Kidney glomerular epithelial cell (primary cell): ENCODE results near the gene MBD6.
A peak's percentile ranks its signal among the peaks of the same experiment; 100 is the strongest.
"Not testable (repeated sequence)": the region's sequence is repeated elsewhere in the genome, so short reads cannot be mapped to it uniquely, and the experiment has no call there.

ENCODE experiments used
- DNase-seq: peaks from one replicate; lab custom pipeline; 2025; lab: John Stamatoyannopoulos, UW

The MBD6 gene

GRCh38 chr12:57550641-57551549, 28.3 kb downstream of the MBD6 start:
- no peak for DNase-seq

- DNase-seq: no peak
These were observed 29.1 kb downstream of the MBD6 start for GRCh38 chr12:57551637-57552305.

- DNase-seq: no peak
These were observed 29.7 kb downstream of the MBD6 start for GRCh38 chr12:57552306-57552651.

GRCh38 chr12:57552835-57553313, 30.2 kb downstream of the MBD6 start:
- peak; percentile 56 for DNase-seq

- DNase-seq: no peak
These were observed 30.9 kb downstream of the MBD6 start for GRCh38 chr12:57553343-57554202.

GRCh38 chr12:57554453-57554852, 31.8 kb downstream of the MBD6 start:
- DNase-seq: no peak

DNA sequence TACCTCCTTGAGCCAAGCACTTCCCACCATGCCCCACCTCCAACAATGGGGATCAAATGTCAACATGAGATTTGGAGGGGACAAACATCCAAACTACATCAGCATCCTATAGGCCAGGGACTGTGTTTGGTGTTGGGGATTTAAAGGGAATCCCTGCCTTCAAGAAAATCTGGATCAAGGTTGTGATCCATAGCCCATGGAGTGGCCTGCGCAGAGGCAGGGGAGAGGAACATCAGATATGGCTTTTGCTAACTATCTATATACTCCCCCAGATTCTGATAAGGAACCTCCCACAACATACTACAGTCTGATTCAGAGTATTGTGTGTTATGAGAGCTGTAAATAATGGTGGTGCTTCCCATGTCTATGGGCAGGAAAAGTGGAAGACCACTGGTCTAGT, 32.3 kb downstream of the MBD6 start:
- no peak for DNase-seq

DNA sequence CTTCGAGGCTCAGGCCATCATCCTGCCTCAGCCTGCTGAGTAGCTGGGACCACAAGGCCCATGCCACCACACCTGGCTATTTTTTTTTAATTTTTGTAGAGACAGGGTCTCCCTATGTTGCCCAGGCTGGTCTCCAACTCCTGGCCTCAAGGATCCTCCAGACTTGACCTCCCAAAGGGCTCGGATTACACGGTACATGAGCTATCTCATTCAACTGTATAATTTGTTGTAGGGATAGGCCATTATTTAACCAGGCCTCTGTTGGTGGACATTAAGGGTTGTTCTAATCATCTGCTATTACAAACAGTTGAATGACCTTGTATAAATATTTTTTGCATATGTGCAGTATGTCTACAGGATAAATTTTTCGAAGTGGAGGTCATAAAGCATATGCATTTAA, 36.2 kb downstream of the MBD6 start:
- no peak for DNase-seq

DNA sequence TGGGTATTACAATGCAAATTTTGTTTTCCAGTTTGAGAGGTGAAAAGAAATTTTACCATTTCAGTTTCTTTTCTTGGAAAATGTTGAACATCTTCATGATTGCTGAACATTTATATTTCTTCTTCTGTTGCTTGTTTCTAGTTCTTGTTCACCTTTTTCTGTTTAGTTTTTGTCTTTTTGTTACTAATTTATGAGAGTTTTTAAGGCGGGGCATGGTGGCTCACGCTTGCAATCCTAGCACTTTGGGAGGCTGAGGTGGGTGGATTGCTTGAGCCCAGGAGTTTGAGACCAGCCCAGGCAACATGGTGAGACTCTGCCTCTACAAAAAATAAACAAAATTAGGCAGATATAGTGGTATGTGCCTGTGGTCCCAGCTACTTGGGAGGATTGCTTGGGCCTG, 37.9 kb downstream of the MBD6 start:
- DNase-seq: no peak

DNA sequence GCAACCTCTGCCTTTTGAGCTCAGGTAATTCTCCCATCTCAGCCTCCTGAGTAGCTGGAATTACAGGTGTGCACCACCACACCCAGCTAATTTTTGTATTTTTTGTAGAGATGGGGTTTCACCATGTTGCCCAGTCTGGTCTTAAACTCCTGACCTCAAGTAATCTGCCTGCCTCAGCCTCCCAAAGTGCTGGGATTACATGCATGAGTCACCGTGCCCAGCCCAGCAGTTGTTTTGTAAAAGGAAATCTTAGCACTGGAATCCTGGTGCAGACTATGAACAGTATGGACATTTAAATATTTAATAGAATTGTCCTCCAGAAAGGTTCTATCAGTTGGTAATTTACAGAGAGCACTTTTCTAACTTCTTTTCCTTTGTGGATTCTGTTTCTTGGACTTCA, 38.5 kb downstream of the MBD6 start:
- DNase-seq: not testable (repeated sequence)

DNA sequence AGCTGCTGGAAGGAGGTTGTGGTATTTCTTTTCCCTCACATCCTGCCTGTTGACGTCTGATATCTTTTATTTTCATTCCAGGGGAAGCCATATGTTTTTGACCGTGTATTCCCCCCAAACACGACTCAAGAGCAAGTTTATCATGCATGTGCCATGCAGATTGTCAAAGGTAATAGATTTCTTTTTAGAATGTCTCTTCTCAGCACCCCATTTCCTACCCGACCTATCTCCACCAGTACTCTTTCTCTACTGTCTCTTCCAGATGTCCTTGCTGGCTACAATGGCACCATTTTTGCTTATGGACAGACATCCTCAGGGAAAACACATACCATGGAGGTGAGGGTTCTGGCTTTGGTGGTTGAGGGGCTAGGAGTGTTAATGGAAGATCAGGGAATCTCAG, 40.7 kb downstream of the MBD6 start:
- no peak for DNase-seq

DNA sequence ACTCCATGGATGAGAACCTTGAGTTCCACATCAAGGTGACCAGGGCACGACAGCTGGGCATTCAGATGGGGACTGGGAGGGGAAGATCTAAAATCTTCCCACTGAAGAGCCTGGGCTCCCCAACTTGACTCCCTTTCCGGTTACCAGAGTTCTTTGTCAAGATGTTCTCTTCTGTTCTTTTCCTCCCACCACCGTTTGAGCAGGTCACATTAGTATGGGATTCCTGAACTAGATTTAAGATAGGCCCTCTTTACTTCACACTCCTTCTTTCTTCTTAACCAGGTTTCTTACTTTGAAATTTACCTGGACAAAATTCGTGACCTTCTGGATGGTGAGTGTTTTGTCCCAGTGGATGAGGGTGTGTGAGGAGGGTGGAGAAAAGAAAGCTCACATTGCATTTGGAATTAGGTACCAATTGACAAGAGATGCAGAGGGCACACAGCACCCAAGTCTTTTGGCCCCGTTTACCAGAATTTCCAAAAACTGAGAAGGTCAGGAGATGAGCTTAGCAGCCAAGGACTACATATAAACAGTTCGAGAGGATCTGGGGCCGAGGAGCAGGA, 41.6 kb downstream of the MBD6 start:
- no peak for DNase-seq

DNA sequence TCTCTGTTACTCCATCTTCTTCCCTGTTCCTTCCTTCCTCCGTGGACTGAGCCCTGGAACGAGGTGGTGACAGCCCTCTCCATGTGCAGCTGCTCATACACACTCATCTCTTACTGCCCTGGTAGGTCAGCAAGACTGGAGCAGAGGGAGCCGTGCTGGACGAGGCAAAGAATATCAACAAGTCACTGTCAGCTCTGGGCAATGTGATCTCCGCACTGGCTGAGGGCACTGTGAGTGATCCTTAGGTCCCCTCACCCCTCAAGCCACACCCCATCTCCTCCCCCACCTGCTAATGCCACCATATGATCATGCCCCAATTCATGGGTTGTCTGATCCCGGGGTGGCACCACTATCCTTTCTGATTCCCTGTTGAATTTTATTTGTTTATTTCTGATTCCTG, 46.2 kb downstream of the MBD6 start:
- DNase-seq: no peak

DNA sequence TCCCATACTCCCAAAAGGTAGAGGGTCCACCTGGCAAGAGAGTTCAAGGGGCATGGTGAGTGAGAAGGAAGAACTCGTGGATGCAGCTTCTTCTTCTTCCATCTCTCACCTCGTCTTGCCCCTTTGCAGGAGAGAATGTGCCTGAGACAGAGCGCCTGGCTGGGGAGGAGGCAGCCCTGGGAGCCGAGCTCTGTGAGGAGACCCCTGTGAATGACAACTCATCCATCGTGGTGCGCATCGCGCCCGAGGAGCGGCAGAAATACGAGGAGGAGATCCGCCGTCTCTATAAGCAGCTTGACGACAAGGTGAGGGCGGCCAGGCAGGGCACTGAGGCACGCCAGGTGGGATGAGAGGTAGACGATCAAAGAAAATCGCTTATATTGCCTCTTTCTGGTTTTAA, 47.2 kb downstream of the MBD6 start:
- no peak for DNase-seq

DNA sequence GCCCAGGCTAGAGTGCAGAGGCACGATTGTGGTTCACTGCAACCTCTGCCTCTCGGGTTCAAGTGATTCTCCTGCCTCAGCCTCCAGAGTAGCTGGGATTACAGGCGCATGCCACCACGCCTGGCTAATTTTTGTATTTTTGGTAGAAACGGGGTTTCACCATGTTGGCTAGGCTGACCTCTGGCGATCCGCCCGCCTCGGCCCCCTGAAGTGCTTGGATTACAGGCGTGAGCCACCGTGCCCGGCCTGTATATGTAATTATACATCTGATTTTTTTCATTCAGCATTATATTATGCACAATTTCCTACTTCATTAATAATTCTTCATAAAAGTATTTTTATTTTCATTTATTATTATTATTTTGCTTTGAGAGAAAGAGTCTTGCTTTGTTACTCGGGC, 47.8 kb downstream of the MBD6 start:
- DNase-seq: not testable (repeated sequence)

GRCh38 chr12:57571926-57572762, 49.5 kb downstream of the MBD6 start:
- DNase-seq: no peak

DNA sequence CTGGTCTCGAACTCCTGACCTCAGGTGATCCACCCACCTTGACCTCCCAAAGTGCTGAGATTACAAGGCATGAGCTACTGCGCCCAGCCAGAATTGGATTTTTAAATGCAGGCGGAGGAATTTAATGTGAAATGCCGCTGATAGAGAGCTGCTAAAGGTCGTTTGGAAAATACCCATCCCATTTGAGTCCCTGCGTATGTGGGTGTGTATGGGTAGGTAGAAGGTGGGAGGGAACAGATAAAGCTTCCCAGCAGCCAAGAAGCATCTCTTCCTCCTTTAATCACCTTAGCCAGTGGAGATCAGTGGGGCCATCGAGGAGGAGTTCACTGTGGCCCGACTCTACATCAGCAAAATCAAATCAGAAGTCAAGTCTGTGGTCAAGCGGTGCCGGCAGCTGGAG, 52.2 kb downstream of the MBD6 start:
- no peak for DNase-seq

DNA sequence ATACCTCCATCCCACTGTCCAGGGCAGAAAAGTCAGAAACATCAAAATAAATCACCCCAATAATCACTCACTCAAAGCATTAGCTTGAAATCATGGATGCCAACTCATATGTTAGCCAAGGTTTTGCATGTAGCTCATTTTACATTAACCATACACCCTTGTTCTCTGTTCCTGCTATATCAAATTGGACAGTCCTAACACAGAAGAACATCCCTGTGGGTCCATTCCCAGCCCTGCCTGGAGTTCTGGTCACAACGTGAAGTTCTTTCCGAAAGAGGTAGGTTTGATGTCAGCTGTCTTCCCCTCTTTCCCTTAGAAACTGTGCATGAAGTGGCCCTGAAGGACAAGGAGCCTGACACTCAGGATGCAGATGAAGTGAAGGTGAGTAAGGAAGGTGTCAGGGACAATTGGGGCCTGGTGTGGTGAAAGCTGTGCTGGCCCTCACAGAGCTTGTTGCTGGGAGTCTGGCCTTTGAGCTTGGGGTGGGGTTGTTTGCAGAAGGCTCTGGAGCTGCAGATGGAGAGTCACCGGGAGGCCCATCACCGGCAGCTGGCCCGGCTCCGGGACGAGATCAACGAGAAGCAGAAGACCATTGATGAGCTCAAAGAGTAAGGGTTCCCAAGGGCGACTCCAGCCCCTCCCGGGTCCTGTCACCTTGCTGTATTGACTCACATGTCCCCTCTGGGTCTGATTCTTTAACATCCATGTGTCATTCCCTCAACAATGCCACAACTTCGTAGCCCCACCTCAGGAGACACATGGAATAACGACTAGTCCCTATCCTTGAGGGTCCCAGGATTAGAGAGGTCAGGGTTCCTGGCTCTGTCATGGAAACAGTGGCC, 53.4 kb downstream of the MBD6 start:
- DNase-seq: no peak

DNA sequence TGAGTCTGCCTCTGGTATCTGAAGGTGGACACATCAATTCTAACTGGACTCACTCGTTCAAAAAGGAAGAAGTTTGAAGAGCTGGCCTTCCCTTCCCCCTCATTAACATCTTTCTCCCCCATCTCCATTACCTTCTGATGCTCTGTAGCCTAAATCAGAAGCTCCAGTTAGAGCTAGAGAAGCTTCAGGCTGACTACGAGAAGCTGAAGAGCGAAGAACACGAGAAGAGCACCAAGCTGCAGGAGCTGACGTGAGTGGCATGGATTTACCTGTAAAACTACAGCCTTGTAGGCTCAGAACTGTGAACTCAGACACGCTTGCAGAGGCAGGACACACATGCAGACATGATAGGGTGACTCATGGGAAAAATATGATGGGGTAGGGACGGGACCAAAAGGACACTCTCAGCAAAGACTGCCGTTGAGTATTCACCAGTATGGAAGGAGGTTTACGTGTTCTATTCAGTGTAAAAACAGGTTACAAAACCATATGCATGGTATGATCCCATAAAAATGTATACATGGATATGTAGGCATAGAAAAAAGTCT, 54.1 kb downstream of the MBD6 start:
- DNase-seq: no peak
